Measurements from ENCODE around the gene AKAP7.
"Not testable (repeated sequence)": the region's sequence is repeated elsewhere in the genome, so short reads cannot be mapped to it uniquely, and the experiment has no call there.

AKAP7 gene

DNA sequence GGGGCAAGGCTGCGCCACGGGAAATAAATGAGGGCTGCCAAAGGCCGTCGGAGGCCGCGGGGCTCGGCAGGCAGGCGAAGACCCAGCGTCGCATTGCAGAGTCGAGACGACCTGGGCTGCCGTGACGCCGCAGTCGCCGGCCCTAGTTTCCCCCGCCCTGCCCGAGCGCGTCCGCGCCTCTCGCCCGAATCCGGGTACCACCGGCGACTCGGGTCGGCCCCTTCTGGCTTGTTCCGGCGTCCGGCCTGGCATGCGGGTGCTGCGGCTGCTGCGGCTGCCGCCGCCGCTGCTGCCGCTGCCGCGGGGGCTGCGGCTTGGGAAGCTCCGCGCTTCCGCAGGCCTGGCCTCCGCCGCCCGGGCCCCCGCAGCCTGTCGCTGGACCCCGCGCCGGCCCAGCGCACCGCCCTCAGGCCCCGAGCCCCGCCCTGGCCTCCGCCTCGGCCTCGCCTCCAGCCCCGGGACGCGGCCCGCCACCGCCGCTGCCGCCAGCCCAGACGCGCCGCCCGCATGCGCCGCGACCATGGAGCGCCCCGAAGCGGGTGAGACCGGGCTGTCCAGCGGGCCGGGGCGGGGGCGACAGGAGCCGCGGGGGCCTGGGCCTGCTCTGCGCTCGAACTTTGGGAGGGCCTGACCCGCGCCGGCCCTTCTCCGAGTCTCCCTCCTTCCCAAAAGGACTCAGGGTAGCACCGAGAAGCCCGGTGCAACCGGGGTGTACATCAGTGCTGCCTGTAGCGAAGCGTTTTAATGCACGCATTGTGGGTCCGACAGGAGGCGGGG, at the start of gene AKAP7:
Gene AKAP7 (plus strand): TSS at position 224 of the 777 bp plus-strand sequence. CDS start 297 bp downstream, at position 521.
- DNase-seq, result peak; percentile 90

DNA sequence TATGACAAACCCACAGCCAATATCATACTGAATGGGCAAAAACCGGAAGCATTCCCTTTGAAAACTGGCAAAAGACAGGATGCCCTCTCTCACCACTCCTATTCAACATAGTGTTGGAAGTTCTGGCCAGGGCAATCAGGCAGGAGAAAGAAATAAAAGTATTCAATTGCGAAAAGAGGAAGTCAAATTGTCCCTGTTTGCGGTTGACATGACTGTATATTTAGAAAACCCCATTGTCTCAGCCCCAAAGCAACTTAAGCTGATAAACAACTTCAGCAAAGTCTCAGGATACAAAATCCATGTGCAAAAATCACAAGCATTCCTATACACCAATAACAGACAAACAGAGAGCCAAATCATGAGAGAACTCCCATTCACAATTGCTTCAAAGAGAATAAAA, 44.9 kb upstream of the AKAP7 start:
- DNase-seq, result not testable (repeated sequence)

DNA sequence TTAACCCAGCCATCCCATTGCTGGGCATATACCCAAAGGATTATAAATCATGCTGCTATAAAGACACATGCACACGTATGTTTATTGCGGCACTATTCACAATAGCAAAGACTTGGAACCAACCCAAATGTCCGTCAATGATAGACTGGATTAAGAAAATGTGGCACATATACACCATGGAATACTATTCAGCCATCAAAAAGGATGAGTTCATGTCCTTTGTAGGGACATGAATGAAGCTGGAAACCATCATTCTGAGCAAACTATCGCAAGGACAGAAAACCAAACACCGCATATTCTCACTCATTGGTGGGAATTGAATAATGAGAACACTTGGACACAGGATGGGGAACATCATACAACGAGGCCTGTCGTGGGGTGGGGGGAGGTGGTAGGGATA, 43.3 kb upstream of the AKAP7 start:
- DNase-seq, result not testable (repeated sequence)

DNA sequence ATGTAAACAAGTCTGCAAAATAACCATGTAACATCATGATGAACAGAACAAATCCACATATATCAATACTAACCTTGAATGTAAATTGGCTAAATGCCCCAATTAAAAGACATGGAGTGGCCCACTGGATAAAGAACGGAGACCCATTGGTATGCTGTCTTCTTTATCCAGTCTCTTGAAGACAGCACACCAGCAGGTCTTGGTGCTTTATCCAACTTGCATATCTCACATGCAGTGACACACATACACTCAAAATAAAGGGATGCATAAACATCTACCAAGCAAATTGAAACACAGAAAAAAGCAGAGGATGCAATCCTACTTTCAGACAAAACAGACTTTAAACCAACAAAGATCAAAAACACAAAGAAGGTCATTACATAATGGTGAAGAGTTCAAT, 41.9 kb upstream of the AKAP7 start:
- no peak for DNase-seq

DNA sequence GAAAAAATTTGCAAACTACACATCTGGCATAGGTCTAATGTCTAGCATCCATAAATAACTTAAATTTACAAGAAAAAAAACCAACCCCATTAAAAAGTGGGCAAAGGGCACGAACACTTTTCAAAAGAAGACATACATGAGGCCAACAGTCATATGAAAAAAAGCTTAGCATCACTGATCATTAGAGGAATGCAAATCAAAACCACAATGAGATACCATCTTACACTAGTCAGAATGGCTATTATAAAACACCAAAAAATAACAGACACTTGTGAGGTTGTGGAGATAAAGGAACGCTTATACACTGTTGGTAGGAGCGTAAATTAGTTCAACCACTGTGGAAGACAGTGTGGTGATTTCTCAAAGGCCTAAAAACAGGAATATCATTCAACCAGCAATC, 38.5 kb upstream of the AKAP7 start:
- no peak for DNase-seq

DNA sequence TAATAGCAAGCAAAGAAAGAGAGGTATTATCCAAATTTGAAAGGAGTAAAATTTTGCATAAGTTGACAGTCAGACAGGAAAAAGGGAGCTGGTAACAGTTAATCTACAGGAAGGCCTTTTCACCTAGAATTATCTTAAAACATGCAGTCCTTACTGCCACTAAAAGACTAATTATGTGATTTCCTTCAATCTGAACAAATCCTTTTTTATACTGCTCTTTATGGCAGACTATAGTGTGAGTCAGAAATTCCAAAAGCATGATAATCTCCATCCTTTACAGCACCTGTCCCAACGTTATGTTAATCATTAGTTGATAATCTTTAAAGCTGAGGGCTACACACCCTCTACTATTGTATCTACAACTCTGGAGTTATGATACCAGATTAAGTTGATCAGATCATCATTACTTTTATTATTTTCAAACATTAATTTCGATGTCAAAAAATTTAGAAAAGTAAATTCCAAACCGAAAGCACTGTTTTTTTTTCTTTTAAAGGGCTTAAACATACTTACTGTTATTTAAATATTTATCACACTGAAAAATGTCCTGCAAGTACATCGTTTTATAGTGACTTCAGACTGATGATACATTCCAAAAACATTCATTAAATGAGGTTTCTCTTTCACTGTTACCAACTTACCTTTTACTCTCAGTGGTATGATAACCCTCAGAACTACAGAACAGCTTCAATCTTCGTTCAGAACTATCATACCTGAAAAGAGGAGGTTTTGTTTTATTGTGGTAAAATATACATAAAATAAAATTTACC, 33.2 kb upstream of the AKAP7 start:
- DNase-seq, result no peak

DNA sequence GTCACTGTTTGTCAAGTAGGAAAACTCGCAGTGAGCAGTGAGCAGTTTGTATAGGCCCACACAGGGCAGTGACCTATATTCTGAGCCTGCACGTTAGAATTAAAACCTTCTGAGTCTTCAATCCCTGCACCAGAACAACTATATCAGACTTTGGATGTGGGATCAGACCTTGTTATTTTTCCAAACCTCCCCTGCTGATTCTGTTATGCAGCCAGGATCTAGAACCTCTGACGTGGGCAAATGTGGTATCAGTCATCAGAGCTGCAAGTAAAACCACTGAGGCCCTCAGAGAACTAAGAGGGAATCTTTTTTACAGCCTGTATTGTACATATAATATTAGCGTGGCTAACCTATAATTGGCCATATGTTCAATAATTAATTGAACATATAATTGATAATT, 32.0 kb upstream of the AKAP7 start:
- no peak for DNase-seq

DNA sequence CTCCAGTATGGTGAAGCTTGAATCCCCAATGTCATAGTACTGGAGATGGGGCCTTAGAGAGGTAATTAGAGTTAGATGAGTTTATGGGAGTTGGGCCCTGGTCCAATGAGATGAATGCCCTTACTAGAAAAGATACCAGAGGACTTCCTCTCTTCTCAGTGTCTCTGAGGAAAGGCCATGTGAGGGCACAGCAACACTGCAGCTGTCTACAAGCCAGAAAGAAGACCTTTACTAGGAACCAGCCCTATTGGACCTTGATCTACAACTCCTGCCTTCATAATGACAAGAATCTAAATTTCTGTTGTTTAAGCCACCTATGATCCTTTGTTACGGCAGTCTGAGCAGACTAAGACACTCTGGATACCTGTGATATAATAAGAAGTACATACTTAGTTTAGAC, 31.4 kb upstream of the AKAP7 start:
- no peak for DNase-seq

DNA sequence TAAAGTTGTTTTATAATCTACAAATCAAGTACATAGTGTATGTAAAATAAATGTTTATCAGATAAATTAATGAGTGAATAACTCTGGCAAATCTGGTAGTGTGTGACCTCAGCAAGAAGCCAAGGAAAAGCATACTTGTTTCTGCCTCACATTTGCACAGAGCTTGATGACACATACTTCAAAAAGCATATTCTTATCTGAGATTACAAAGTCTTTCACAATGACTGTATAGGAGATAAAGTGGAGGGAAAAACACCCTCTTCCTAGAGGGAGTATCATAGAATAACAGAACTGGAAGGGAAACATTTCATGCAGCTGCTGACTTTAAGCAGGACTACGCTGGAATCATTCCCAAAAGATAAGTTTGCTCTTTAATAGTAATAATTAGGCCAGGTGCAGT, 28.1 kb upstream of the AKAP7 start:
- DNase-seq, result no peak

DNA sequence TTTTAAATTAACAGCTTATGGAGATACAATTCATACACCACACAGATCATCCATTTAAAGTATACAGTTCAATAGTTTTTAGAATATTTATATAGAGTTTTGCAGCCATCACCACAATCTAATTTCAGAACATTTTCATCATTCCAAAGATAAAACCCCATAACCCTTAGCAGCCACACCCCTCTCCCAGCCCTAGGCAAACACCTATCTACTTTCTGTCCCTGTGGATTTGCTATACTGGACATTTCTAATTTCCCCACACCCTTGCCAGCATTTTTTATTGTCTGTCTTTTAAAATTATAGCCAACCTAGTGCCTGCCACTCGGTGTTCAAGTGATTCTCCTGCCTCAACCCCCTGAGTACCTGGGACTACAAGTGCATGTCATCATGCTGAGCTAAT, 23.0 kb upstream of the AKAP7 start:
- no peak for DNase-seq

DNA sequence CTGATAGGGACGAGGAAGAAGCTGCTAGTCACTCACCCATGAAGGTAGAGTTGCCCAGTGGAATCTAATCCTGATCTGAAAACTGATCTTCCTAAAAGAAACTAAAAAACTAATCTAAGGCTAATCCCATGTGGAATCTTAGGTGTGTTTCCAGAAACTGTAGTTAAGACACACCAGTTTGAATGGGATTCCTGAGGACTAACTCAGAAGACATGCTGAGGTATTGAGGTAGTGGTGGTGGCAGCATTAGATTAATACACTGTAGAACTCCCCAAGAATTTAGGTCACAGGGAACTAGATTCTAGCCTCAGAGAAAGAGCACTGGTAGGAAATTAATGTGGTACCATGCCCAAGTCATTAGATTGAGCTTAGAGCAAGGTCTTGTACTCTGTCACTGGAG, 19.6 kb upstream of the AKAP7 start:
- DNase-seq, result no peak

DNA sequence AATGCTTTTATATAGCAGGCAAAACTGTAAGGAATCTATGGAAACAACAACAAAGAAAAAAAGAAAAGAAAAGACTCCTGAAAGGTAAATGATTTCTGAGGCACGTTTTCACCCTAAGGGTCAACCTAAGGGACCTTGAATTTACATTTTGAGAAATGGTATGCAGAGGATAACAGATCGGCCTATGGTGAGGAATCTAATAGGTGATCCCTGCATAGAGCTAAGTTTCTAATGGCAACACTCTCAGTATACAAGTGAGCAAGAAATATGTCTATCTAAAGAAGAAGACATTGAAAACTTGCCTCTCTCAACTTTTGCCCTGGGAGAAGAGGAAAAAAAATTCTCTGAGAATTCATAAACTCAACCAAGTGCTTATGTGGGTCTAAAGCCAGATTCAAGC, 18.9 kb upstream of the AKAP7 start:
- DNase-seq, result no peak

DNA sequence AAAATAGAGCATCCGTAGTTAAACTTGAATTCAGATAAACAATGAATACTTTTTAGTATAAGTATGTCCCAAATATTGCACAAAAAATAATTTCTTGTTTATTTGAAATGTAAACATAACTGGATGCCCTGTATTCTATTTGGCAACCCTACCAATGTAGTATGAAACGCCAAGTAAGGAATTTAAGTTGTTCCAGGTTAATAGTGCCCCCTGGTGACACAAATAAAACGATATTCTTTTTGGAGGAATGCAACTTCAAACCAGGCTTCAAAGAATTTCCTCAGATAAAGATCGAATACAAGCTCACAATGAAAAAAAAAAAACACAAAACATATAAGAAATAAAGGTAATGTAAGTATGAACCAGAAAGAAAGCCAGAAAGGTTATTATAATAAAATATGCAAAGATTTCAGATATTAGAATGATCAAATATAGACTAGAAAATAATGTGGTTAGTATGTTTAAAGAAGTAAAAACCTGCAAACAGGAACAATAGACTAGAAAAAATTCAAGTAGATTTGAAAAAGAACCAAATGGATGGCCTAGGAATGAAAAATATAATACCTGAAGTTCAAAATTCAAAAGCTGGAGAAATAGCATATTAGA, 18.4 kb upstream of the AKAP7 start:
- no peak for DNase-seq

DNA sequence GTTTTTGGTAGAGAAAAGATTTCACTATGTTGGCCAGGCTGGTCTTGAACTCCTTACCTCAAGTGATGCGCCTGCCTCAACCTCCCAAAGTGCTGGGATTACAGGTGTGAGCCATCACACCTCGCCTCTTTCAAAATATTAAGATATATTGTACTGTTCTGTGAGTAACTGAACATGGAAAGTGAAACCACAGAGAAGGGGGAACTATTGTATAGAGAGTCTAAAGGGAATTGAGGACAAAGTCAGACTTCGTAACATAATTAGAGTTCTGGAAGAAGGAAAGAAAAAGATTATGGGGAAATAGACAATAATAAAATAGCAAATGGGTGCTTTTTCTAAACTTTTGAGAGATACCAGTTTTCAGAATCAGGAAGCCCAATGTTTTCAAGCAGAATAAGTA, 17.4 kb upstream of the AKAP7 start:
- no peak for DNase-seq

DNA sequence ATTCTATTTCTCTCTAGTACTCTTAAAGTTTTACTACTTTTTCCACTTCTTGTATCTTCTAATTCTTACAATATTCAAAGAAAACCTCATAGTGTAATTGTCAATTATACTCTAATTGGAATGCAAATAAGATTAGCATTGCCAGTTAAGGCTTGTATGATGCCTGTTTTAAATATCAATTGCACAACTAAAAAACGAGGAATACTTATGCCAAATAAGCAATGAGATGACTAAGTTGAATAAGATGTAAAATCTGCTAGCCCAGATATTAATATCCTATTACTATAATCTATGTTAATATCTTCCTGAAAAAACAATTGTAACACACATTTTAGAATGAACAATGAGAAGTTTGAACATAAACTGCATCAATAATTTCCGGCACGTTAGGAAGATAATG, 13.3 kb upstream of the AKAP7 start:
- DNase-seq, result no peak

DNA sequence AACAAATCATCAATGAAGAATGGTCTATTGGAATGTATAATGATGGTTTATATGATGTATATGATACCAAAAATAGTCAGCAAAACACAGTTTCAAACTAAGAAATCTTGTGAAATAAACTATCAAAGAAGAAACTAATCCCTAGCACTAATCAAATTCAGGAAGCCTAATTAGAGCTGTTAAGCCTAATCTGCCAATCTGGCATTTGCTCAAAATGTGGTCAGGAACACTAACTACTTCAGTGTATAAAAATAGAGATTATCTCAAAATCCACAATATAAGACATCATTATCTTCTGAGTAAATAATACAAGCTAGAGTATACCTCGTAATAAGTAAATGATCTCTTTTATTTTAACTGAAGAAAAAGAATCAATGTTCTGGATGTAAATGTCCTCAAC, 12.8 kb upstream of the AKAP7 start:
- no peak for DNase-seq

DNA sequence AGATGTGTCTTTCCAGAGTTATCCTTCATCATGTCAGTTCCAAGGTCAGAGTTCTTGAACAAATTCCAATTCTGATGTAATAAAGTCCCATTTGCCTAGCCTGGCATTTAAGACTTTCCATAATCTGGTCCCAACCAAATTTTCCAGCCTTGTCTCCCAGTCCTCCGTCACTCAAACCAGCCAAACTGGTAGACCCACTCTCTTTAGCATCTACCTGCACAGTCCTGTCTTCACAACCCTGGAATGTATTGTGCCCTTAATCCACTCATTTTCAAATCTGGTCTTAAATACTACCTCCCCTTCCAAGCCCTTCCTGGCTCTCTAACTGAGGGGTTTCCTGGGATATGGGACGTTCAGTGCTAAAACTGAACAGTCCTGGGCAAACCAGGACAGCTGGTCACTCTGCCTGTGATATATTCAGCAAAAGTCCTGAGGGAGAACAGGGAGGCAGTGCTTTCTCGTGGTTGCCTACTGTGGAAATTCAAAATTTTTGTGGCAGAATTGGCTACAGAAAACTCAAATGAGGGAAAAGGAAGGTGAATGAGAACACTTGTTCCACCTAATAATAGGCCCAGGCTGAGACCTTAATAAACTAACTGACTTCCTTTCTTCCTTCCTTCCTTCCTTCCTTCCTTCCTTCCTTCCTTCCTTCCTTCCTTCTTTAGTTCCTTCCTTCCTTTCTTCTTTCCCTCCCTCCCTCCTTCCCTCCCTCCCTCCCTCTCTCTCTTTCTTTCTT, 10.8 kb upstream of the AKAP7 start:
- peak; percentile 50 for DNase-seq

DNA sequence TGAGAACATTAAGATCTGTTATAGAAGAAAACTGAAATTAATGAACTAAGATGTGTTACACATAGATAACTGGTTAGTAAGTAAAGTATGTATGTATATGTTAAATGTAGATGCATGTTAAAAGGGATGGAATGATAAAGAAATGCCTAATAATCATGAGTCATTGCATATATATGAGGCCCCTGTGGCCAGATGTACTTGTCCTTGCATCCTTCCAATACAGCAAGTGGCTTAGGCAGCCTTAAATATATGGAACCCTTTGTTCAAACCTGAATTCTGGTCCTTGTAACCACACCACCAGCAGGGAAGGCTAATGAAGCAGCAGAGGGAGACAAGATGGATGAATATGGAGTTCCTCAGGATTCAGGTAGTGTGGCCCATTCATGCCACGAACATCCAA, 9.8 kb upstream of the AKAP7 start:
- DNase-seq, result no peak

DNA sequence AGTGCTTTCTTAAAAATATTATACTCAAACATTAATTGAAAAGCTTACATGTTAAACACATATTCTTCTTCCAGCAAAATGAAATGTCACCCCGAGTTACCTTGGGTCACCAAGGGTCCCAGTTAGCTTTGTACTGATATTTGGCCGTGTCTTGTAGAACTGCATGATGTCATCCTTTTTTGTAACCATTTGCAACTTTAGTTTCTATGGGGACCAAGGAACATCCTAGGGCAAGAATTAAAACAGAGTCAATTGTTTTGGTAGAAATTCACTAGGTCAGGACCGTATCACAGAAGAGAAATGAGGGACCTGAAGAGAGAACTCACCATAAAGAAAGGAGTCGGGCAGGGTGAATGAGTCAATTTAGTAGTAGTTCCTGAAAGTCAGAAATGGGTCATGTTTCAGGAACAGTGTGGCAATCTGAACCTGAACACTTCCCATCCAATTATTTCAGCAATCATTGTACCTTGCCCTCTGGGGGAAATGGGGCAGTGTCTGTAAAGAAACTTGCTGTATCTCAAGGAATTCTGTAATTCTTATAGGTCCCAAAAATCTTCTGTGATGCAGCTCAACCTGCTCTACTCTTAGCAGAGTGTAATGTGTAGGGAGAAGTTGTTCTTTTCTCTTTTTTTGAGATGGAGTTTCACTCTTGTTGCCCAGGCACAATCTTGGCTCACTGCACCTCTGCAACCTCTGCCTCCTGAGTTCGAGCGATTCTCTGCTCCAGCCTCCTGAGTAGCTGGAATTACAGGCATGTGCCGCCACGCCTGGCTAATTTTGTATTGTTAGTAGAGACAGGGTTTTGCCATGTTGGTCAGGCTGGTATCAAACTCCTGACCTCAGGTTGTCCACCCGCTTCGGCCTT, 5.3 kb upstream of the AKAP7 start:
- DNase-seq, result no peak

DNA sequence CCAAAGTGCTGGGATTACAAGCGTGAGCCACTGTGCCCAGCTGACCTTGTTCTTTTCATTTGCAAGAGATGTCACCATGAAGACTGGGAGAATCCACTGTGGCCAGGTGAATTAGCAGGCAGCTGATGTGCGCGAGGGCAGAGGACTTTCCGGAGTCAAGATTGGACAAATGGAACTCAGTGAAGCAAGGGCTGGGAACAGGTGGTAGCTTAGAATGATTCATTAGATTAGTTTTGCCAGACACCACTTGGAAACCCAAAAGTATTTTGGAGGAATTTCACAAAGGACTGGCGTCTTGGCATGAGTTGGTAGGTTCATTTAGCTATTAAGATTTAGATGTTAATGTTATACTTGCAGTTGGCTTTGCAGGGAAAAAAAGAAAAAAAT, 4.7 kb upstream of the AKAP7 start:
- DNase-seq, result no peak

DNA sequence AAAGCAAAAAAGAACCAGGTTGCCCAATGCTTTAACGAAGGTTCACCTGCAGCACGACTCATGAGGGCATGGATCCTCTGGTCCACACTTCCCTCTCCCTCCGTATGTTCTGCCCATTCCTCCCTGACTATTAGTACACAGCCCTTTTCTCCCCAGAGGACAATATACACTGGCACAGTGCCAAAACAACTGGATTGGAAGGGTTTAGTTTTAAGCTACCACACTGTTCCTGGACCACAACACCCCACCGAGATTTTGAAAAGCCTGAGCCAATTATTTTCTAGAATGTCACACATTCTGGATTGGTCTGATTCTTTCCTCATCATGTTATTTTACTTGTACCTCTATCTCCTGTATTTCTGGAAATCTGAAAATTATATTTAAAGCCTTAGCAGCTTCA, 2.9 kb upstream of the AKAP7 start:
- no peak for DNase-seq

DNA sequence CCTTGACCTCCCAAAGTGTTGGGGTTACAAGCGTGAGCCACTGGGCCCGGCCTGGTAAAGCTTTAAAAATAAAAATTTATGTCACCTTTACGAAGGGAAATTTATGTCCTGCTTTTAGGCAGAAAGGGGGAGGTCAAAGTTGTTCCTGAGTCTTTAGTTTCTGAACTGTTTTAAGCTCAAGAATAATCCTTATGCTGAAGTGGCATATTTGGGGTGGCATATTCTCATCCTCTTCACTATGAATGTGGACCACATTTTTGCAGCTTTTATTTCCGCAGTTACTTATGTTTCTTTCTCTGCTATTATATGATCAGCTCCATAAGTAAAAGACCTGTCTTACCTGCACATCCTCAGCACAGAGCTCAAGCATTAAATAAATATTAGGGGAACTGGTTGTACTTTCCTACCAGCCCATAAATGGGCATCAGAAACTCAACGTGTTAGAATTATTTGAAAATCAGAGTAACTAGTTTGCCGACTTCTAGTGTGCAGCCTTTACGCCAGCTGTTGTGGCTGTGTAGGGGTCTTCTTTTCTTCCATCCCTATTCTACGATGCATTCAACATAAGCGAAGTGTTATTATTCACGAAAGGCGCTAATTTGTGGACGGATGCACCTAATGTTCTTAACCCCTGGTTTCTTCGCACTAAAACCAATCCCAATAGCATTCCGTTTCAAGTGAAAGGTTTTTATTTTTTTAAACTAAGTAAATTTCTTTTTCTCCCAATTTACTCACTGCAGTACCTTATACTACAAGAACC, 867 bp upstream of the AKAP7 start:
- DNase-seq, result no peak
